Nephron progenitor cell (in vitro differentiated cells): ENCODE measurements around the gene AGAP3.

Source experiments
- DNase-seq: peaks from one replicate; pipeline ENCODE4 v3.0.0; 2021
- H3K27ac Mint-ChIP-seq: 2 replicates; pipeline ENCODE4 v1.8.0; 2021; ENCODE audit warnings: mild to moderate bottlenecking, moderate library complexity, mixed read lengths
- H3K27me3 Mint-ChIP-seq: 2 replicates; pipeline ENCODE4 v1.8.0; 2021; ENCODE audit warnings: mild to moderate bottlenecking, low read depth, mixed read lengths; ENCODE audit not compliant: poor library complexity
- H3K36me3 Mint-ChIP-seq: 2 replicates; pipeline ENCODE4 v1.8.0; 2021; ENCODE audit warnings: low read depth, mixed read lengths
- H3K4me1 Mint-ChIP-seq: 2 replicates; pipeline ENCODE4 v1.8.0; 2021; ENCODE audit warnings: mixed read lengths
- H3K4me3 Mint-ChIP-seq: 2 replicates; pipeline ENCODE4 v1.8.0; 2021; ENCODE audit warnings: mild to moderate bottlenecking, moderate library complexity, mixed read lengths
- H3K9me3 Mint-ChIP-seq: 2 replicates; pipeline ENCODE4 v1.8.0; 2021; ENCODE audit warnings: mild to moderate bottlenecking, moderate library complexity, mixed read lengths
- CTCF ChIP-seq: fragments of 200-600 bp; sonication (generic); IDR thresholded peaks from 2 replicates; pipeline ENCODE4 v1.5.0; 2021; ENCODE audit warnings: antibody characterized with exemption

AGAP3 gene

GRCh38 chr7:151185762-151186639 is 99.7 kb downstream of the AGAP3 start:
- Mint-ChIP-seq H3K27me3 (peaks cover 56% of the 10 kb centered on the region), H3K9me3 (no peaks in the 10 kb centered on the region), H3K27ac (no peak overlapping the region), H3K36me3 (no peaks in the 10 kb centered on the region), H3K4me1 (peaks cover 19% of the 10 kb centered on the region), H3K4me3 (no peak overlapping the region)
- TF ChIP-seq CTCF = no peak
- no peak for DNase-seq

GRCh38 chr7:151186640-151187408 is 100.5 kb downstream of the AGAP3 start, which contains the start of gene ASB10:
ASB10 (minus strand) TSS chr7:151187250; CDS start chr7:151187130, 120 bp downstream.
- Mint-ChIP-seq H3K36me3 (no peaks in the 10 kb centered on the region), H3K4me1 (peaks cover 19% of the 10 kb centered on the region), H3K9me3 (no peaks in the 10 kb centered on the region), H3K27ac (peak within 1 kb of the TSS; percentile 22), H3K4me3 (no peak within 1 kb of the TSS), H3K27me3 (peaks cover 55% of the 10 kb centered on the region)
- TF ChIP-seq CTCF = no peak
- DNase-seq = no peak

GRCh38 chr7:151187409-151188251 is 101.4 kb downstream of the AGAP3 start:
- Mint-ChIP-seq H3K4me3 (no peak overlapping the region), H3K27ac (no peak overlapping the region), H3K36me3 (no peaks in the 10 kb centered on the region), H3K27me3 (peaks cover 49% of the 10 kb centered on the region), H3K4me1 (peaks cover 19% of the 10 kb centered on the region), H3K9me3 (no peaks in the 10 kb centered on the region)
- no peak for DNase-seq
- no peak for TF ChIP-seq CTCF

GRCh38 chr7:151188252-151188542 is 101.9 kb downstream of the AGAP3 start:
- peaks cover 19% of the 10 kb centered on the region for H3K4me1 Mint-ChIP-seq
- H3K27me3 Mint-ChIP-seq = peaks cover 46% of the 10 kb centered on the region
- H3K27ac Mint-ChIP-seq = no peak overlapping the region
- DNase-seq = no peak
- no peak for TF ChIP-seq CTCF
- no peak overlapping the region for H3K4me3 Mint-ChIP-seq
- no peaks in the 10 kb centered on the region for H3K36me3 Mint-ChIP-seq
- no peaks in the 10 kb centered on the region for H3K9me3 Mint-ChIP-seq

GRCh38 chr7:151189038-151189437 is 102.8 kb downstream of the AGAP3 start:
- Mint-ChIP-seq H3K27me3 (peaks cover 43% of the 10 kb centered on the region), H3K9me3 (no peaks in the 10 kb centered on the region), H3K27ac (no peak overlapping the region), H3K36me3 (no peaks in the 10 kb centered on the region), H3K4me1 (peaks cover 19% of the 10 kb centered on the region), H3K4me3 (no peak overlapping the region)
- TF ChIP-seq CTCF = no peak
- no peak for DNase-seq
